Measurements from ENCODE around the gene S100A6. TPM values are rescaled to one million over a fixed set of nuclear protein-coding genes. Genes with fewer than 3 reads are reported as not detected.
A peak's percentile ranks its signal among the peaks of the same experiment; 100 is the strongest.

The S100A6 gene
- total RNA-seq, 2 donors from 2014 or later: 367 to 608 TPM

GRCh38 chr1:153493343-153493960 is 42.3 kb downstream of the S100A6 start:
- Histone ChIP-seq H3K27ac (peak overlapping the region; percentile 90 to 95), H3K4me1 (ENCODE audit: control insufficient read depth in 1 of 2, low read depth in 2 of 2) (peaks cover 26 to 70% of the 10 kb centered on the region in 2 donors), H3K27me3 (replicated peaks; ENCODE audit: insufficient read depth) (no peaks in the 10 kb centered on the region), H3K4me3 (no peak overlapping the region), H3K9me3 (no peaks in the 10 kb centered on the region), H3K36me3 (no peaks in the 10 kb centered on the region)
- no peak for DNase-seq (ENCODE audit: low spot score)
- TF ChIP-seq CTCF (IDR thresholded peaks at IDR 0.05): no peak
- no peak for ATAC-seq (ENCODE audit: insufficient number of reproducible peaks, low FRiP score, low read depth)

DNA sequence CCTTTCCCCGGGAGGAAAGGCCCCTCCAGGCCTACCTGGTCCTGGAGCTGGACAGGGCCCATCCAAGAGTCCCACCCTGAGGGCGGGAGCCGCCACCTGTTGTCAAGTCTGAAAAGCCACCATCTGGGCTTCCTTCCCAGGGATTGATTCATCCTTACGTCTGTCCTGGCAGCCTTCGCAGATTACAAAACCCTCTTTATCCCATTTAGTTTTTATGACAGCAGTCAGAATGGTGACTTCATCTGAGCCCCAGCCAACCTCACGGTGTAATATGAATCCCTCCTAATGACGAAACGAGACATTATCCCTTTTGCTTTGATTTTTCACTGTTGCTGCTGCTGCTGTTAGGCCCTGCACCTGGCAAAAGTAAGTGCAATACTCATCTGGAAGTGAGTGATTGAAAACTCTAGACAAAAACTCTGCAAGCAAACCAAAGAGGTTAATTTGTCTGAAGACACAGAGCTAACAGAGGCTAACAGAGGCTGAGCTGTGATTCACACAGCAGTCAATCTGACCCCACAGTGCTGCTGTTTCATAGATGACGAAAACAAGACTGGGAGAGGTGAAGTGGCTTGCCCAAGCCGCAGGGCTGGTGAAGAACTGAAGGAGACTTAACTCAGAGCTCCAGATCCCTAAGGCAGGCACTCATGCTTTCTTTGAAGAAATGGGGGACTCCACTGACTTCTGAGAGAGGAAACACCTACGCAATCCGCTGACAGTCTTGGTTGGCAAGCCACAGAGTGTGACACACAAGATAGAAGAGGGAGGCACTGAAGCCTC is 45.3 kb downstream of the S100A6 start:
- TF ChIP-seq CTCF (IDR thresholded peaks at IDR 0.05): no peak
- peak; percentile 83 for ATAC-seq (ENCODE audit: insufficient number of reproducible peaks, low FRiP score, low read depth)
- DNase-seq (ENCODE audit: low spot score): peak; percentile 74
- Histone ChIP-seq H3K27ac (peak overlapping the region; percentile 90 to 95), H3K36me3 (no peaks in the 10 kb centered on the region), H3K4me3 (peak overlapping the region; percentile 36), H3K9me3 (no peaks in the 10 kb centered on the region), H3K4me1 (ENCODE audit: control insufficient read depth in 1 of 2, low read depth in 2 of 2) (peaks cover 29 to 77% of the 10 kb centered on the region in 2 donors), H3K27me3 (replicated peaks; ENCODE audit: insufficient read depth) (no peaks in the 10 kb centered on the region)

DNA sequence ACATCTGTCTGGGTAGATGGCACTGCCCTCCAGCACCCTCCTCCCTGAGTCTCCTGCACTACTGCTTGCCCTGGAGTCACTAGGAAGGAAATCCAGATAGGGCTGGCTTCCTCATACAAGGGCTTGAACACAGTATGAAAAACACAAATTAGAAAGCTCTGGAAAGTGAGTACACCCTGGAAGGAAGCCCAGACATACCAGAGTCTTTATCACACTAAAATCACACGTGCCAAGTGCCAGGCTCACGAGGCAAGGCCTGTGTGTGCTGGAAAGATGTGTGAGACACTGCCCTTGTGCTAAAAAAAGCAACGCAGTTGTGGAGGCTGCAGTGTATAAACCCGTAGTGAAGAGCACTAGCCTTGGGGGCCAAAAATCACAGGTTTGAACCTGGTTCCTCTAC is 47.1 kb downstream of the S100A6 start:
- Histone ChIP-seq H3K4me1 (ENCODE audit: control insufficient read depth in 1 of 2, low read depth in 2 of 2) (peaks cover 25 to 65% of the 10 kb centered on the region in 2 donors), H3K27ac (peak overlapping the region; percentile 90 to 95), H3K4me3 (no peak overlapping the region), H3K9me3 (no peaks in the 10 kb centered on the region), H3K27me3 (replicated peaks; ENCODE audit: insufficient read depth) (no peaks in the 10 kb centered on the region), H3K36me3 (no peaks in the 10 kb centered on the region)
- ATAC-seq (ENCODE audit: insufficient number of reproducible peaks, low FRiP score, low read depth) (peak; percentile 83), DNase-seq (ENCODE audit: low spot score) (peak; percentile 68)
- TF ChIP-seq CTCF (IDR thresholded peaks at IDR 0.05): no peak

GRCh38 chr1:153487707-153488106 is 48.1 kb downstream of the S100A6 start:
- no peak for ATAC-seq (ENCODE audit: insufficient number of reproducible peaks, low FRiP score, low read depth)
- peak overlapping the region; percentile 77 to 95 for H3K27ac ChIP-seq
- no peak for TF ChIP-seq CTCF (IDR thresholded peaks at IDR 0.05)

DNA sequence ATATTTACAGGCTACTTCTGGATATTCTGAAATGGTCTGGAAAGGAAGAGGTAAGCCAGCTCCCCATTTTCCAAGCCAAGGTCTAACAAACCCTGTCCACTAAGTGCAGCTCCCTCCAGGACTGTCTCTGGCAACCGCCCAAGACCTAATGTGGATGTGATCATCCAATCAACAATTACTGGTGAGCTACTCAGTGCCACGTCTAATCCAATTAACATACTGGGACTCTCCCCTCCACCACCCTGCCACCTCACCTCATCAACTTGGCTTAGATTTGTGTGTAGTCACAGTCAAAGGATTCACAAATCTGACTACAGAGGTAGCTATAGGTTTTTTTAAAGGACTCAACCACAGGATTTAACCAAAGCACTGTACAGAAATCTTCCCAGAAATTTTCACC is 49.9 kb downstream of the S100A6 start:
- TF ChIP-seq CTCF (IDR thresholded peaks at IDR 0.05): no peak
- Histone ChIP-seq H3K4me3 (no peak overlapping the region), H3K27ac (no peak overlapping the region), H3K9me3 (no peaks in the 10 kb centered on the region), H3K36me3 (no peaks in the 10 kb centered on the region), H3K27me3 (replicated peaks; ENCODE audit: insufficient read depth) (no peaks in the 10 kb centered on the region), H3K4me1 (ENCODE audit: control insufficient read depth in 1 of 2, low read depth in 2 of 2) (peaks cover 20 to 36% of the 10 kb centered on the region in 2 donors)
- ATAC-seq (ENCODE audit: insufficient number of reproducible peaks, low FRiP score, low read depth) (no peak), DNase-seq (ENCODE audit: low spot score) (no peak)

More at GRCh38 chr1:153487707-153488106, 48.1 kb downstream of the S100A6 start:
- Histone ChIP-seq H3K4me1 (ENCODE audit: control insufficient read depth in 1 of 2, low read depth in 2 of 2) (peaks cover 25 to 54% of the 10 kb centered on the region in 2 donors), H3K9me3 (no peaks in the 10 kb centered on the region), H3K36me3 (no peaks in the 10 kb centered on the region), H3K4me3 (no peak overlapping the region), H3K27me3 (replicated peaks; ENCODE audit: insufficient read depth) (no peaks in the 10 kb centered on the region)
- no peak for DNase-seq (ENCODE audit: low spot score)

Data from thoracic aorta (tissue), 2 donors.